Pericardium fibroblast (primary cell): Measurements from ENCODE around the gene CIPC. TPM values are rescaled to one million over a fixed set of nuclear protein-coding genes. Genes with fewer than 3 reads are reported as not detected.

ENCODE experiments used
- total RNA-seq: library from RNA; depleted of rRNA; stranded (reverse); fragments of >200 nt; gene quantifications from 2 replicates; pipeline ENCODE4 v1.2.3, GENCODE V29; 2015

CIPC gene
- 5.6 and 6.5 TPM in 2 replicates for total RNA-seq

GRCh38 chr14:77097700-77098528 lies at the start of gene CIPC:
CIPC (plus strand) TSS chr14:77098258; CDS start chr14:77105709, 7,451 bp downstream.

GRCh38 chr14:77141214-77142004 lies 43.4 kb downstream of the CIPC start, which contains the start of gene ZDHHC22:
ZDHHC22 (minus strand) TSS chr14:77141791; CDS start chr14:77139738, 2,053 bp downstream.

Other genes with a start within 250 kb of the CIPC start
- 58.2 and 61.3 TPM in 2 replicates for gene IRF2BPL, start 69.5 kb upstream of the CIPC start, total RNA-seq
- not detected in 2 replicates for gene ZDHHC22, start 43.5 kb downstream of the CIPC start, total RNA-seq
- 3.4 TPM in 1 of 2 replicates, not detected in the other for gene TMEM63C, start 83.5 kb downstream of the CIPC start, total RNA-seq
- not detected in 2 replicates for gene NGB, start 172.9 kb downstream of the CIPC start, total RNA-seq
- gene POMT2, start 222.6 kb downstream of the CIPC start, total RNA-seq, result 14.7 and 15.5 TPM in 2 replicates
- 31.2 and 39.1 TPM in 2 replicates for gene GSTZ1, start 222.8 kb downstream of the CIPC start, total RNA-seq